ENCODE data around the gene ENPP1.

ENPP1 gene

GRCh38 chr6:131890091-131890490 is 82.3 kb downstream of the ENPP1 start:
- Histone ChIP-seq H3K27me3 (ENCODE audit: insufficient read depth, low read length) (no peaks in the 10 kb centered on the region), H3K27ac (ENCODE audit: low read depth, low read length, poor library complexity, severe bottlenecking) (no peak overlapping the region), H3K9me2 (ENCODE audit: low read depth, low read length) (no peaks in the 10 kb centered on the region), H3F3A (ENCODE audit: insufficient read depth, low read length) (no peaks in the 10 kb centered on the region), H4K20me1 (ENCODE audit: insufficient read depth, low read length) (no peaks in the 10 kb centered on the region), H3K9ac (ENCODE audit: low read length) (no peak overlapping the region), H3K36me3 (ENCODE audit: insufficient read depth, low read length) (no peaks in the 10 kb centered on the region), H3K4me3 (ENCODE audit: low read depth, low read length, poor library complexity, severe bottlenecking) (no peak overlapping the region), H3K4me1 (ENCODE audit: insufficient read depth, low read length, severe bottlenecking) (no peaks in the 10 kb centered on the region), H2AFZ (ENCODE audit: low read length) (no peak overlapping the region), H3K4me2 (ENCODE audit: low read length) (no peak overlapping the region), H3K79me2 (ENCODE audit: insufficient read depth, low read length) (no peaks in the 10 kb centered on the region), H3K9me3 (ENCODE audit: low read length) (no peaks in the 10 kb centered on the region)
- TF ChIP-seq EZH2 (IDR thresholded peaks at IDR 0.05; ENCODE audit: borderline replicate concordance, low read length) (no peak), CTCF (IDR thresholded peaks at IDR 0.05; ENCODE audit: low read length) (no peak)

- H3K79me2 ChIP-seq (ENCODE audit: insufficient read depth, low read length), result no peaks in the 10 kb centered on the region
- no peak overlapping the region for H3K9ac ChIP-seq (ENCODE audit: low read length)
- no peaks in the 10 kb centered on the region for H3F3A ChIP-seq (ENCODE audit: insufficient read depth, low read length)
- H3K4me3 ChIP-seq (ENCODE audit: low read depth, low read length, poor library complexity, severe bottlenecking), result no peak overlapping the region
- no peak overlapping the region for H2AFZ ChIP-seq (ENCODE audit: low read length)
- no peaks in the 10 kb centered on the region for H3K27me3 ChIP-seq (ENCODE audit: insufficient read depth, low read length)
- no peaks in the 10 kb centered on the region for H3K4me1 ChIP-seq (ENCODE audit: insufficient read depth, low read length, severe bottlenecking)
- TF ChIP-seq EZH2 (IDR thresholded peaks at IDR 0.05; ENCODE audit: borderline replicate concordance, low read length) (no peak), CTCF (IDR thresholded peaks at IDR 0.05; ENCODE audit: low read length) (no peak)
- no peak overlapping the region for H3K4me2 ChIP-seq (ENCODE audit: low read length)
- no peak overlapping the region for H3K27ac ChIP-seq (ENCODE audit: low read depth, low read length, poor library complexity, severe bottlenecking)
- no peaks in the 10 kb centered on the region for H3K9me3 ChIP-seq (ENCODE audit: low read length)
- H3K36me3 ChIP-seq (ENCODE audit: insufficient read depth, low read length), result no peaks in the 10 kb centered on the region
- no peaks in the 10 kb centered on the region for H4K20me1 ChIP-seq (ENCODE audit: insufficient read depth, low read length)
- no peaks in the 10 kb centered on the region for H3K9me2 ChIP-seq (ENCODE audit: low read depth, low read length)
Observed at GRCh38 chr6:131893198-131893597, 85.4 kb downstream of the ENPP1 start.

GRCh38 chr6:131894493-131895424 is 86.9 kb downstream of the ENPP1 start:
- Histone ChIP-seq H3K27me3 (ENCODE audit: insufficient read depth, low read length) (no peaks in the 10 kb centered on the region), H3K36me3 (ENCODE audit: insufficient read depth, low read length) (no peaks in the 10 kb centered on the region), H3K9me2 (ENCODE audit: low read depth, low read length) (no peaks in the 10 kb centered on the region), H3K9me3 (ENCODE audit: low read length) (peaks cover 3% of the 10 kb centered on the region; the same call in 1 of the 2 replicates), H3K4me1 (ENCODE audit: insufficient read depth, low read length, severe bottlenecking) (no peaks in the 10 kb centered on the region), H3K4me3 (ENCODE audit: low read depth, low read length, poor library complexity, severe bottlenecking) (no peak overlapping the region), H3K27ac (ENCODE audit: low read depth, low read length, poor library complexity, severe bottlenecking) (no peak overlapping the region), H3F3A (ENCODE audit: insufficient read depth, low read length) (no peaks in the 10 kb centered on the region), H2AFZ (ENCODE audit: low read length) (no peak overlapping the region), H4K20me1 (ENCODE audit: insufficient read depth, low read length) (no peaks in the 10 kb centered on the region), H3K9ac (ENCODE audit: low read length) (no peak overlapping the region), H3K79me2 (ENCODE audit: insufficient read depth, low read length) (no peaks in the 10 kb centered on the region), H3K4me2 (ENCODE audit: low read length) (no peak overlapping the region)
- no peak for TF ChIP-seq CTCF (IDR thresholded peaks at IDR 0.05; ENCODE audit: low read length)
- no peak for TF ChIP-seq EZH2 (IDR thresholded peaks at IDR 0.05; ENCODE audit: borderline replicate concordance, low read length)

All from OCI-LY1 (cell line).